Immature natural killer cell (primary cell): ENCODE data around the gene RITA1. TPM values are rescaled to one million over a fixed set of nuclear protein-coding genes. Genes with fewer than 3 reads are reported as not detected.

ENCODE experiments used
- DNase-seq, 3 donors: peaks; one replicate each; pipeline ENCODE4 v3.0.0; 2022; ENCODE audit warnings: mixed read lengths in 1 of 3
- H3K27ac Mint-ChIP-seq, 6 donors: one replicate each; pipeline ENCODE4 v1.8.0; 2020; ENCODE audit warnings: mixed read lengths in 6 of 6, mild to moderate bottlenecking in 5 of 6, inconsistent platforms in 4 of 6, moderate library complexity in 3 of 6
- H3K27me3 Mint-ChIP-seq, 3 donors: one replicate each; pipeline ENCODE4 v1.8.0; 2020 to 2021; ENCODE audit warnings: low read depth in 3 of 3, mild to moderate bottlenecking in 3 of 3, mixed read lengths in 3 of 3, moderate library complexity in 3 of 3, inconsistent platforms in 1 of 3
- H3K36me3 Mint-ChIP-seq, 3 donors: one replicate each; pipeline ENCODE4 v1.8.0; 2020; ENCODE audit warnings: mixed read lengths in 3 of 3, inconsistent platforms in 2 of 3, mild to moderate bottlenecking in 2 of 3
- H3K4me1 Mint-ChIP-seq, 2 donors: one replicate each; pipeline ENCODE4 v1.8.0; 2020; ENCODE audit warnings: inconsistent platforms in 2 of 2, mild to moderate bottlenecking in 2 of 2, mixed read lengths in 2 of 2, moderate library complexity in 1 of 2
- H3K4me3 Mint-ChIP-seq, 5 donors: one replicate each; pipeline ENCODE4 v1.8.0; 2020; ENCODE audit warnings: mild to moderate bottlenecking in 5 of 5, mixed read lengths in 5 of 5, inconsistent platforms in 3 of 5, moderate library complexity in 3 of 5
- H3K9me3 Mint-ChIP-seq, 6 donors: one replicate each; pipeline ENCODE4 v1.8.0; 2020; ENCODE audit warnings: mild to moderate bottlenecking in 6 of 6, mixed read lengths in 6 of 6, inconsistent platforms in 4 of 6, moderate library complexity in 3 of 6
- polyA plus RNA-seq, 3 donors: library from polyadenylated mRNA; unstranded; fragments of 300-500 nt; fragmentation: Illumina TruSeq; gene quantifications; one replicate each; pipeline ENCODE4 v1.2.3, GENCODE V29; 2021

The RITA1 gene
- polyA plus RNA-seq, 3 donors from 2014 or later: 31.3 to 36.6 (median 33.1) TPM

DNA sequence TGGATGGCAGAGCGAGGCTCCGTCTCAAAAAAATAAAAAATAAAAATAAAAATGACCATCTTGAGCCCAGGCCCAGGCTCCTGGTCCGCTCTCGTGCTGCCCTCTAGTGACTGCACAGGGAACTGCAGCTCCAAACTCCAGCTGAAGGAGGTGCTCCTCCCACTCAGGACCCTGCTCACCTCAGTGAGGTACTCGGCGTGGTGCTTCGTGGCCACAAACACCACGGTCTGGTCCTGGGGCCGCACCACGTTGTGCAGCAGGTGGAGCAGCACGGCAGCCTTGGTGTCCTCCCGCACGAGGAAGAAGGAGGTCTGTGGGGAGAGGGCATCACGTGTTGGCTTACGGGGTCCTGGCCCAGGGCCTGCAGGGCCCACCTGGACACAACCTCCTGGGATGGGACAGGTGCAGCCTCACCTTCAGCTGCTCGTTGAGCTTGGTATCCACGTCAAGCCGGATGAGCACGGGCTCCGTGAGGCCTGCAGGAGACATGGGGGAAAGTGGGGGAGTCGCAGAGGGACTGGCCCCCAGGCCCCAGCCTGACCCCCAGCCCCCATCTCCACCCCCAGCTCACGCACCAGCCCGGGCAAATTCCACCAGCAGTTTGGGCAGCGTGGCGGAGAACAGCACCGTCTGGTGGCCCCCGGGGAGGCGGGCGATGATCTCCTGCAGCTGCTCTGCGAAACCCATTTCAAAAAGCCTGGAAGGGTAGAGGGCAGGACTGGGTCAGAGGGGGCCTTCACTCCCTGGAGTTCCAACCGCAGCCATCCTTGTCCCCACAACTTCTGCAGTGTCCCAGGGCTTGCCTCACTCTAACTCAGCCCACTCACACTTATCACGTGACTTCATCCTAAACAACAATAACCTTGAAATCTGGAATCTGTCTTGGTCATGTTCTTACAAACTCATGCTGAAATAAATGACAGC lies 10.8 kb upstream of the RITA1 start:
- Mint-ChIP-seq H3K27me3 (peaks cover 0 to 2% (median 0%) of the 10 kb centered on the region in 3 donors), H3K4me1 (peaks cover 2 to 5% of the 10 kb centered on the region in 2 donors), H3K36me3 (peaks cover 34 to 61% (median 35%) of the 10 kb centered on the region in 3 donors), H3K27ac (peak overlapping the region in 2 of 6 donors; percentile 39 to 79), H3K4me3 (no peak overlapping the region), H3K9me3 (peaks cover 0 to 2% (median 0%) of the 10 kb centered on the region in 6 donors)
- peak; percentile 67 to 72 (median 67) for DNase-seq

DNA sequence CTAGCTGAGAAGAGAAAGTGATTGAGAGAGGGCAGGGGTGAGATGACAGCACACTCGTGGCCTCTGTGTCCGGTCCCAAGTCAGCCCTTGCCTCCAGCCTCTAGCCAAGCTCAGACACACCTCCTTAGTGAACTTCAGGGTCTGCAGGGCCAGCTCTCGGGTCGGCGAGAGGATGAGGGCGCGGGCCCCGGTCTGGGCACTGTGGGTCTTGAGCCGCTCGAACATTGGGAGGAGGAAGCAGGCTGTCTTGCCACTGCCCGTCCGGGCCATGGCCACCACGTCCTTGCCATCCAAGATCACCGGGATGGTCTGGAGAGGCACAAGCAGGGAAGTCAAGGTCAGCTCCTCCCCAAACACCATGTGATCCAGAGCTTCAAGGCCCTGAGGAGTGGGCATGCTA lies 6.5 kb upstream of the RITA1 start:
- H3K36me3 Mint-ChIP-seq: peaks cover 12 to 35% (median 17%) of the 10 kb centered on the region in 3 donors
- H3K27me3 Mint-ChIP-seq: peaks cover 0 to 6% (median 0%) of the 10 kb centered on the region in 3 donors

DNA sequence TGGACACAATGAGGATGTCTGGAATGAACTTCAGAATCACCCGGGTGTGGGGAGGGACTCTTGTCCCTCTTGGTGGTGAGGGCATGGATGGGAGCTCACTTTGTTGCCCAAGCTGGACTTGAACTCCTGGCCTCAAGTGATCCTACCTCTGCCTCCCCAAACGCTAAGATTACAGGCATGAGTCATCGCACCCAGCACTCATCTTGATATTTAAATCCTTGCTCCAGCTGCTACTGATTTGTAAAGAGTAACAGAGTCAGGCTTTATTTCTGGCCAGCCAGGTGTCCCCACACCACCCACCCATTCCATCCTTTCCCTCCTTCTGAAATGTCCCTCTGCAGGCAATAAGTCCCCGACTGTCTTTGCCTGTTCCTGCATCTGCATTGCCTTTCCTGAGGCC lies 5.2 kb upstream of the RITA1 start:
- Mint-ChIP-seq H3K9me3 (no peaks in the 10 kb centered on the region), H3K4me3 (no peak overlapping the region), H3K36me3 (peaks cover 12 to 28% (median 17%) of the 10 kb centered on the region in 3 donors), H3K27ac (no peak overlapping the region), H3K27me3 (peaks cover 4 to 9% (median 5%) of the 10 kb centered on the region in 3 donors), H3K4me1 (peaks cover 15 to 16% of the 10 kb centered on the region in 2 donors)
- no peak for DNase-seq

More for the DNA sequence above, 6.5 kb upstream of the RITA1 start:
- peaks cover 10 to 11% of the 10 kb centered on the region in 2 donors for H3K4me1 Mint-ChIP-seq
- no peak for DNase-seq
- H3K27ac Mint-ChIP-seq: no peak overlapping the region
- no peak overlapping the region for H3K4me3 Mint-ChIP-seq
- no peaks in the 10 kb centered on the region for H3K9me3 Mint-ChIP-seq

GRCh38 chr12:113181975-113182374 lies 3.5 kb upstream of the RITA1 start:
- peaks cover 26 to 27% of the 10 kb centered on the region in 2 donors for H3K4me1 Mint-ChIP-seq
- H3K9me3 Mint-ChIP-seq: no peaks in the 10 kb centered on the region
- H3K36me3 Mint-ChIP-seq: peaks cover 7 to 22% (median 12%) of the 10 kb centered on the region in 3 donors
- peaks cover 7 to 8% (median 8%) of the 10 kb centered on the region in 3 donors for H3K27me3 Mint-ChIP-seq
- no peak for DNase-seq
- no peak overlapping the region for H3K27ac Mint-ChIP-seq
- peak overlapping the region in 1 of 5 donors; percentile 18 for H3K4me3 Mint-ChIP-seq

DNA sequence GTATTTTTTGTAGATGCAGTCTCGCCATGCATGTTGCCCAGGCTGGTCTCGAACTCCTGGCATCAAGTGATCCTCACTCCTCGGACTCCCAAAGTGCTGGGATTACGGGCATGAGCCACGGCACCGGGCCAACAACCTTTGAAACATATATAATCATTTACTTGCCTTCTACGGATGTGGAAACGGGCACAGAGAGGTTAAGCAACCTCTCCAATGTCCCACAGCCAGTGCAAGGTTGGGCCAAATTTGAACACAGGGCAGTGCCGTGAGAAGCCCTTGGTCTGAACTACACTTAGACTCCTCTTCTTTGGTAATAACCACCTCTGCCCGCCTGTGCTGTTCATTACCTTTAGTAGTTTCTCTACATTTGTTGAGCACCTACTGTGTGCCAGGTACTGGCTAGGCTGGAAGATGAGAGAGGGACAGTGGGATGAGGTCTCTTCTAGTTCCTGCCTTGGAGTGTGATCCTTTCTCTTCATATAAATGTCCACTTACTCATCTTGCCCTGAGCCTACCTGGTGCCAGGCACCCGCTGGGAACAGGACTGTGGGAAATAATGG lies 2.4 kb upstream of the RITA1 start:
- DNase-seq: no peak
- Mint-ChIP-seq H3K4me1 (peaks cover 31 to 35% of the 10 kb centered on the region in 2 donors), H3K9me3 (no peaks in the 10 kb centered on the region), H3K36me3 (peaks cover 0 to 14% (median 5%) of the 10 kb centered on the region in 3 donors), H3K4me3 (peak overlapping the region in 2 of 5 donors; percentile 56 to 64), H3K27ac (peak overlapping the region in 2 of 6 donors; percentile 53), H3K27me3 (peaks cover 7 to 8% (median 8%) of the 10 kb centered on the region in 3 donors)

- peaks cover 4 to 11% (median 9%) of the 10 kb centered on the region in 3 donors for H3K36me3 Mint-ChIP-seq
- peak overlapping the region; percentile 93 to 99 (median 97) for H3K4me3 Mint-ChIP-seq
- peaks cover 31 to 39% of the 10 kb centered on the region in 2 donors for H3K4me1 Mint-ChIP-seq
- peak overlapping the region; percentile 90 to 97 (median 95) for H3K27ac Mint-ChIP-seq
- DNase-seq: no peak
- H3K9me3 Mint-ChIP-seq: no peaks in the 10 kb centered on the region
- H3K27me3 Mint-ChIP-seq: peaks cover 7 to 8% (median 8%) of the 10 kb centered on the region in 3 donors
These were observed 1.2 kb upstream of the RITA1 start for GRCh38 chr12:113184098-113184899.

GRCh38 chr12:113184900-113185179 lies 681 bp upstream of the RITA1 start:
- no peaks in the 10 kb centered on the region for H3K9me3 Mint-ChIP-seq
- DNase-seq: peak; percentile 88 to 90 (median 90)
- H3K4me3 Mint-ChIP-seq: peak overlapping the region; percentile 93 to 99 (median 97)
- peaks cover 7 to 8% (median 8%) of the 10 kb centered on the region in 3 donors for H3K27me3 Mint-ChIP-seq
- H3K27ac Mint-ChIP-seq: peak overlapping the region; percentile 90 to 97 (median 95)
- H3K36me3 Mint-ChIP-seq: peaks cover 5 to 12% (median 9%) of the 10 kb centered on the region in 3 donors
- H3K4me1 Mint-ChIP-seq: peaks cover 31 to 42% of the 10 kb centered on the region in 2 donors

DNA sequence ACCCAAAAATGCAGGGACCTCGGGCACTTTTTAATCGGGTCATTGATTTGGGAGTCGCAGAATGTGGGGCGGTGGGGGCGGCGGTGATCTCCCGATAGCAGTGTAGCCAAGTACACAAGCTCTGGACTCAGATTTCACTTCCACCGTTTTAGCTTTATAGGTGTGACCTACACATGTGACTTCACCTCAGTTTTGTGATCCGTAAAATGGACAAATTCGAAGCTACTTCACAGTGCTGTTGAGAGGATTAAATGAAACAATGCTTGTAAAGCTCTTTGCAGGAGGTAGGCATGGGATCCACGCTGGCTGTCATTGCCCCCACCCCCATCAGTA lies 478 bp downstream of the RITA1 start:
- peak overlapping the region; percentile 93 to 99 (median 97) for H3K4me3 Mint-ChIP-seq
- H3K9me3 Mint-ChIP-seq: no peaks in the 10 kb centered on the region
- peaks cover 5 to 14% (median 5%) of the 10 kb centered on the region in 3 donors for H3K36me3 Mint-ChIP-seq
- DNase-seq: no peak
- H3K27ac Mint-ChIP-seq: peak overlapping the region; percentile 71 to 97 (median 90)
- peaks cover 31 to 42% of the 10 kb centered on the region in 2 donors for H3K4me1 Mint-ChIP-seq
- H3K27me3 Mint-ChIP-seq: peaks cover 5 to 8% (median 8%) of the 10 kb centered on the region in 3 donors

GRCh38 chr12:113186666-113187325 lies 1.3 kb downstream of the RITA1 start:
- Mint-ChIP-seq H3K36me3 (peaks cover 5 to 14% (median 5%) of the 10 kb centered on the region in 3 donors), H3K27ac (peak overlapping the region; percentile 71 to 97 (median 90)), H3K4me3 (peak overlapping the region; percentile 93 to 99 (median 97)), H3K27me3 (peaks cover 5 to 8% (median 8%) of the 10 kb centered on the region in 3 donors), H3K4me1 (peaks cover 31 to 42% of the 10 kb centered on the region in 2 donors), H3K9me3 (no peaks in the 10 kb centered on the region)
- DNase-seq: no peak

GRCh38 chr12:113189361-113189760 lies 3.8 kb downstream of the RITA1 start:
- Mint-ChIP-seq H3K27me3 (peaks cover 3 to 8% (median 8%) of the 10 kb centered on the region in 3 donors), H3K9me3 (no peaks in the 10 kb centered on the region), H3K27ac (peak overlapping the region in 1 of 6 donors; percentile 13), H3K4me3 (no peak overlapping the region), H3K4me1 (peaks cover 19 to 32% of the 10 kb centered on the region in 2 donors), H3K36me3 (peaks cover 5 to 17% (median 5%) of the 10 kb centered on the region in 3 donors)
- no peak for DNase-seq

GRCh38 chr12:113190761-113191160 lies 5.2 kb downstream of the RITA1 start:
- Mint-ChIP-seq H3K9me3 (no peaks in the 10 kb centered on the region), H3K27me3 (peaks cover 0 to 5% (median 3%) of the 10 kb centered on the region in 3 donors), H3K27ac (no peak overlapping the region), H3K4me3 (no peak overlapping the region), H3K4me1 (peaks cover 16 to 26% of the 10 kb centered on the region in 2 donors), H3K36me3 (peaks cover 5 to 17% (median 5%) of the 10 kb centered on the region in 3 donors)
- DNase-seq: no peak

DNA sequence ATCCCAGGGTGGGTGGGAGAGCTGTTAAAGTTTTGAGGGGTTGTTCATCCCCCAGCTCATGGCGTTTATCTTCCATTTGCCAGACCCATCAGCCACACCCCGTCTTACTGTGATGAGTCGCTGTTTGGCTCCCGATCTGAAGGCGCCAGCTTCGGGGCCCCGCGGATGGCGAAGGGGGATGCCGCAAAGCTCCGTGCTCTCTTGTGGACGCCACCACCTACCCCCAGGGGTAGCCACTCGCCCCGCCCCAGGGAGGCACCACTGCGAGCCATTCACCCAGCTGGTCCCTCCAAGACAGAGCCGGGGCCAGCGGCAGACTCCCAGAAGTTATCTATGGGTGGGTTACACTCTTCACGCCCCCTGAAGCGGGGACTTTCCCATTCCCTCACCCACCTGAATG lies 5.7 kb downstream of the RITA1 start:
- Mint-ChIP-seq H3K27ac (no peak overlapping the region), H3K4me3 (no peak overlapping the region), H3K4me1 (peaks cover 12 to 23% of the 10 kb centered on the region in 2 donors), H3K9me3 (no peaks in the 10 kb centered on the region), H3K27me3 (peaks cover 0 to 5% (median 0%) of the 10 kb centered on the region in 3 donors), H3K36me3 (peaks cover 5 to 17% (median 5%) of the 10 kb centered on the region in 3 donors)
- DNase-seq: no peak

GRCh38 chr12:113194971-113195391 lies 9.5 kb downstream of the RITA1 start:
- DNase-seq: no peak
- H3K4me1 Mint-ChIP-seq: peaks cover 4 to 6% of the 10 kb centered on the region in 2 donors
- no peak overlapping the region for H3K27ac Mint-ChIP-seq
- no peak overlapping the region for H3K4me3 Mint-ChIP-seq
- H3K27me3 Mint-ChIP-seq: peaks cover 0 to 1% (median 0%) of the 10 kb centered on the region in 3 donors
- peaks cover 0 to 8% (median 0%) of the 10 kb centered on the region in 3 donors for H3K36me3 Mint-ChIP-seq
- no peaks in the 10 kb centered on the region for H3K9me3 Mint-ChIP-seq
